ENCODE results near the gene FXYD7. TPM values are rescaled to one million over a fixed set of nuclear protein-coding genes. Genes with fewer than 3 reads are reported as not detected.

Gene FXYD7
- total and polyA plus RNA-seq, 2 of the 13 experiments (the other 11 are each of a cell fraction or from before 2014, with no cell fraction given): 0.55 TPM; not detected in 1

DNA sequence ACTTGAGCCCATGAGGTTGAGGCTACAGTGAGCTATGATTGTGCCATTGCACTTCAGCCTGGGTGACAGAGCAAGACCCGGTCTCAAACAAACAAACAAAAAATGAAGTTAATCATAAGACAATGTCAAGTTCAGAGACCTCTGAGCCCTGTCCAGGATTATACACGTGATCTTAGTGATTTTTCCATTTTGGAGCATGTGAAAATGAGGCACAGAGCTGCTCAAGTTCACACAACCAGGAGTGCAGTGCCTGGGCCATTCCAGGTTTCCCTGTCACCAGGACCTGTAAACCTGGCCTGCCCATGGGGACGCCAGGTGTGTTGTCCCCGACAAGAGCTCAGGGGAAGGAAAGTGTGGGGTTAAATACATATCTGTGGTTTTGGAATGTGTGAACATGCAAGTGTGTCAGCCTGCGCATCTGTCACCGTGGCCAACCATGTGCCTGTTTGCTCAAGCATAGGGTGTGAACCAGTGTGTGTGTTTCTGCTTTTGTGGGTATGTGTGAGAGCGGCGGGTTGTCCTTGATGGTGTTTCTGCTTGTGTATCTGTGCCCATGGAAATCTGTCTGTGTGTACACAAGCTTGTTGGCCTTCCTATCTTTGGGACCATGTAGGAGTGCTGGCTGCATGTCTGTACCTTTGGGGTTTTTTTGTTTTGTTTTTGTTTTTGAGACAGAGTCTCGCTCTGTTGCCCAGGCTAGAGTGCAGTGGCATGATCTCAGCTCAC, 5.9 kb upstream of the FXYD7 start (continued):
- TF ChIP-seq, protein P1, sequence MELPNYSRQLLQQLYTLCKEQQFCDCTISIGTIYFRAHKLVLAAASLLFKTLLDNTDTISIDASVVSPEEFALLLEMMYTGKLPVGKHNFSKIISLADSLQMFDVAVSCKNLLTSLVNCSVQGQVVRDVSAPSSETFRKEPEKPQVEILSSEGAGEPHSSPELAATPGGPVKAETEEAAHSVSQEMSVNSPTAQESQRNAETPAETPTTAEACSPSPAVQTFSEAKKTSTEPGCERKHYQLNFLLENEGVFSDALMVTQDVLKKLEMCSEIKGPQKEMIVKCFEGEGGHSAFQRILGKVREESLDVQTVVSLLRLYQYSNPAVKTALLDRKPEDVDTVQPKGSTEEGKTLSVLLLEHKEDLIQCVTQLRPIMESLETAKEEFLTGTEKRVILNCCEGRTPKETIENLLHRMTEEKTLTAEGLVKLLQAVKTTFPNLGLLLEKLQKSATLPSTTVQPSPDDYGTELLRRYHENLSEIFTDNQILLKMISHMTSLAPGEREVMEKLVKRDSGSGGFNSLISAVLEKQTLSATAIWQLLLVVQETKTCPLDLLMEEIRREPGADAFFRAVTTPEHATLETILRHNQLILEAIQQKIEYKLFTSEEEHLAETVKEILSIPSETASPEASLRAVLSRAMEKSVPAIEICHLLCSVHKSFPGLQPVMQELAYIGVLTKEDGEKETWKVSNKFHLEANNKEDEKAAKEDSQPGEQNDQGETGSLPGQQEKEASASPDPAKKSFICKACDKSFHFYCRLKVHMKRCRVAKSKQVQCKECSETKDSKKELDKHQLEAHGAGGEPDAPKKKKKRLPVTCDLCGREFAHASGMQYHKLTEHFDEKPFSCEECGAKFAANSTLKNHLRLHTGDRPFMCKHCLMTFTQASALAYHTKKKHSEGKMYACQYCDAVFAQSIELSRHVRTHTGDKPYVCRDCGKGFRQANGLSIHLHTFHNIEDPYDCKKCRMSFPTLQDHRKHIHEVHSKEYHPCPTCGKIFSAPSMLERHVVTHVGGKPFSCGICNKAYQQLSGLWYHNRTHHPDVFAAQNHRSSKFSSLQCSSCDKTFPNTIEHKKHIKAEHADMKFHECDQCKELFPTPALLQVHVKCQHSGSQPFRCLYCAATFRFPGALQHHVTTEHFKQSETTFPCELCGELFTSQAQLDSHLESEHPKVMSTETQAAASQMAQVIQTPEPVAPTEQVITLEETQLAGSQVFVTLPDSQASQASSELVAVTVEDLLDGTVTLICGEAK (IDR thresholded peaks at IDR 0.05): no peak
- TF ChIP-seq, protein P1 (CRISPR knock-in tag; IDR thresholded peaks at IDR 0.05): no peak
- TF ChIP-seq SMARCC2 (IDR thresholded peaks at IDR 0.05): no peak
- no peak for TF ChIP-seq SIX4 (CRISPR knock-in tag; IDR thresholded peaks at IDR 0.05)
- TF ChIP-seq FOXK2 (IDR thresholded peaks at IDR 0.05): peak; percentile 50; the same call in 1 of the 2 replicates
- no peak for TF ChIP-seq SOX6 (IDR thresholded peaks at IDR 0.05)
- peak; percentile 84 for TF ChIP-seq SOX6 (CRISPR knock-in tag; IDR thresholded peaks at IDR 0.05)
- peak; percentile 66; the same call in 1 of the 2 replicates for TF ChIP-seq HMG20A (CRISPR knock-in tag; IDR thresholded peaks at IDR 0.05; ENCODE audit: borderline replicate concordance)
- TF ChIP-seq, protein P2, sequence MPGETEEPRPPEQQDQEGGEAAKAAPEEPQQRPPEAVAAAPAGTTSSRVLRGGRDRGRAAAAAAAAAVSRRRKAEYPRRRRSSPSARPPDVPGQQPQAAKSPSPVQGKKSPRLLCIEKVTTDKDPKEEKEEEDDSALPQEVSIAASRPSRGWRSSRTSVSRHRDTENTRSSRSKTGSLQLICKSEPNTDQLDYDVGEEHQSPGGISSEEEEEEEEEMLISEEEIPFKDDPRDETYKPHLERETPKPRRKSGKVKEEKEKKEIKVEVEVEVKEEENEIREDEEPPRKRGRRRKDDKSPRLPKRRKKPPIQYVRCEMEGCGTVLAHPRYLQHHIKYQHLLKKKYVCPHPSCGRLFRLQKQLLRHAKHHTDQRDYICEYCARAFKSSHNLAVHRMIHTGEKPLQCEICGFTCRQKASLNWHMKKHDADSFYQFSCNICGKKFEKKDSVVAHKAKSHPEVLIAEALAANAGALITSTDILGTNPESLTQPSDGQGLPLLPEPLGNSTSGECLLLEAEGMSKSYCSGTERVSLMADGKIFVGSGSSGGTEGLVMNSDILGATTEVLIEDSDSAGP (CRISPR knock-in tag; IDR thresholded peaks at IDR 0.05; ENCODE audit: borderline replicate concordance): peak; percentile 24; the same call in 1 of the 2 replicates
- no peak for TF ChIP-seq ZNF143 (CRISPR knock-in tag; IDR thresholded peaks at IDR 0.05)
- TF ChIP-seq YEATS2 (CRISPR knock-in tag; IDR thresholded peaks at IDR 0.05; ENCODE audit: borderline replicate concordance): no peak
- TF ChIP-seq, protein P3, sequence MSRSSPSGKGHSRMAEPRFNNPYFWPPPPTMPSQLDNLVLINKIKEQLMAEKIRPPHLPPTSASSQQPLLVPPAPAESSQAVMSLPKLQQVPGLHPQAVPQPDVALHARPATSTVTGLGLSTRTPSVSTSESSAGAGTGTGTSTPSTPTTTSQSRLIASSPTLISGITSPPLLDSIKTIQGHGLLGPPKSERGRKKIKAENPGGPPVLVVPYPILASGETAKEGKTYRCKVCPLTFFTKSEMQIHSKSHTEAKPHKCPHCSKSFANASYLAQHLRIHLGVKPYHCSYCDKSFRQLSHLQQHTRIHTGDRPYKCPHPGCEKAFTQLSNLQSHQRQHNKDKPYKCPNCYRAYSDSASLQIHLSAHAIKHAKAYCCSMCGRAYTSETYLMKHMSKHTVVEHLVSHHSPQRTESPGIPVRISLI (CRISPR knock-in tag; IDR thresholded peaks at IDR 0.05; ENCODE audit: borderline replicate concordance): 0 out of 2 replicates have a peak, but pooled peaks have one; percentile 48
- TF ChIP-seq CC2D1A (CRISPR knock-in tag; IDR thresholded peaks at IDR 0.05): no peak
- TF ChIP-seq, protein P4, sequence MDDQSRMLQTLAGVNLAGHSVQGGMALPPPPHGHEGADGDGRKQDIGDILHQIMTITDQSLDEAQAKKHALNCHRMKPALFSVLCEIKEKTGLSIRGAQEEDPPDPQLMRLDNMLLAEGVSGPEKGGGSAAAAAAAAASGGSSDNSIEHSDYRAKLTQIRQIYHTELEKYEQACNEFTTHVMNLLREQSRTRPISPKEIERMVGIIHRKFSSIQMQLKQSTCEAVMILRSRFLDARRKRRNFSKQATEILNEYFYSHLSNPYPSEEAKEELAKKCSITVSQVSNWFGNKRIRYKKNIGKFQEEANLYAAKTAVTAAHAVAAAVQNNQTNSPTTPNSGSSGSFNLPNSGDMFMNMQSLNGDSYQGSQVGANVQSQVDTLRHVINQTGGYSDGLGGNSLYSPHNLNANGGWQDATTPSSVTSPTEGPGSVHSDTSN (CRISPR knock-in tag; IDR thresholded peaks at IDR 0.05; ENCODE audit: borderline replicate concordance): no peak
- TF ChIP-seq, protein P5, sequence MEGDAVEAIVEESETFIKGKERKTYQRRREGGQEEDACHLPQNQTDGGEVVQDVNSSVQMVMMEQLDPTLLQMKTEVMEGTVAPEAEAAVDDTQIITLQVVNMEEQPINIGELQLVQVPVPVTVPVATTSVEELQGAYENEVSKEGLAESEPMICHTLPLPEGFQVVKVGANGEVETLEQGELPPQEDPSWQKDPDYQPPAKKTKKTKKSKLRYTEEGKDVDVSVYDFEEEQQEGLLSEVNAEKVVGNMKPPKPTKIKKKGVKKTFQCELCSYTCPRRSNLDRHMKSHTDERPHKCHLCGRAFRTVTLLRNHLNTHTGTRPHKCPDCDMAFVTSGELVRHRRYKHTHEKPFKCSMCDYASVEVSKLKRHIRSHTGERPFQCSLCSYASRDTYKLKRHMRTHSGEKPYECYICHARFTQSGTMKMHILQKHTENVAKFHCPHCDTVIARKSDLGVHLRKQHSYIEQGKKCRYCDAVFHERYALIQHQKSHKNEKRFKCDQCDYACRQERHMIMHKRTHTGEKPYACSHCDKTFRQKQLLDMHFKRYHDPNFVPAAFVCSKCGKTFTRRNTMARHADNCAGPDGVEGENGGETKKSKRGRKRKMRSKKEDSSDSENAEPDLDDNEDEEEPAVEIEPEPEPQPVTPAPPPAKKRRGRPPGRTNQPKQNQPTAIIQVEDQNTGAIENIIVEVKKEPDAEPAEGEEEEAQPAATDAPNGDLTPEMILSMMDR (CRISPR knock-in tag; IDR thresholded peaks at IDR 0.05): no peak

Measured in HepG2 (cell line).